ENCODE measurements around the gene KCNG3. TPM values are rescaled to one million over a fixed set of nuclear protein-coding genes. Genes with fewer than 3 reads are reported as not detected.

The KCNG3 gene
- total RNA-seq, 2 experiments from 2014 or later, result 0.29 to 0.48 TPM

GRCh38 chr2:42456126-42456839, 37.5 kb downstream of the KCNG3 start:
- Mint-ChIP-seq H3K4me3 (no peak overlapping the region), H3K9me3 (no peaks in the 10 kb centered on the region), H3K4me1 (no peaks in the 10 kb centered on the region), H3K36me3 (peaks cover 2% of the 10 kb centered on the region), H3K27me3 (peaks cover 3% of the 10 kb centered on the region), H3K27ac (no peak overlapping the region)
- no peak for DNase-seq

GRCh38 chr2:42452545-42452944, 41.2 kb downstream of the KCNG3 start:
- no peak overlapping the region for H3K27ac Mint-ChIP-seq

DNA sequence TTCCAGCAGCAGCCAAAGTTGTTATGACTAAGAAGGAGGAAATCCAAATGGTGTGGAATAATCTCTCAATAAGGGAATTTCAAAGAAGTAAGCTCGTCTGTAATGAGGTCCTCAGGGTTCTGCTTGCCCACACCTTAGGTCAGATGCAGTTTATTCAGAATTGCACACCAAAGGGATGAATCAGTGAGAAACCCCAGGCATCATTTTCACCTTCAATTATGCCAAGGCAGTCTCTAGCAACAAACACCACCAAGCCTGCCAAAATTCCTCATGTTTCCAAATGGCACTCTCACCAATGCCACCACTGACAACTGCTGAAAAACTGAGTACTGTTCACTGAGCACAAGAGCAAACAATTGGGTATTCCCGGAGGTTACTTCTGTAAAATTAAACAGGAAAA, 43.6 kb downstream of the KCNG3 start:
- Mint-ChIP-seq H3K27me3 (peaks cover 3% of the 10 kb centered on the region), H3K36me3 (peaks cover 2% of the 10 kb centered on the region), H3K27ac (no peak overlapping the region), H3K4me3 (no peak overlapping the region), H3K9me3 (no peaks in the 10 kb centered on the region), H3K4me1 (no peaks in the 10 kb centered on the region)
- no peak for DNase-seq

More at GRCh38 chr2:42452545-42452944, 41.2 kb downstream of the KCNG3 start:
- H3K9me3 Mint-ChIP-seq, result no peaks in the 10 kb centered on the region
- H3K27me3 Mint-ChIP-seq, result peaks cover 3% of the 10 kb centered on the region
- H3K36me3 Mint-ChIP-seq, result peaks cover 2% of the 10 kb centered on the region
- no peaks in the 10 kb centered on the region for H3K4me1 Mint-ChIP-seq
- no peak overlapping the region for H3K4me3 Mint-ChIP-seq
- no peak for DNase-seq

GRCh38 chr2:42449163-42450087, 44.4 kb downstream of the KCNG3 start:
- H3K4me1 Mint-ChIP-seq, result no peaks in the 10 kb centered on the region
- peaks cover 3% of the 10 kb centered on the region for H3K27me3 Mint-ChIP-seq
- no peak overlapping the region for H3K27ac Mint-ChIP-seq
- H3K4me3 Mint-ChIP-seq, result no peak overlapping the region
- no peak for DNase-seq
- H3K9me3 Mint-ChIP-seq, result no peaks in the 10 kb centered on the region
- peaks cover 2% of the 10 kb centered on the region for H3K36me3 Mint-ChIP-seq

- Mint-ChIP-seq H3K9me3 (no peaks in the 10 kb centered on the region), H3K36me3 (peaks cover 2% of the 10 kb centered on the region), H3K27me3 (peaks cover 3% of the 10 kb centered on the region), H3K4me1 (no peaks in the 10 kb centered on the region), H3K27ac (no peak overlapping the region), H3K4me3 (no peak overlapping the region)
- DNase-seq, result no peak
Observed at GRCh38 chr2:42448163-42448562, 45.6 kb downstream of the KCNG3 start.

DNA sequence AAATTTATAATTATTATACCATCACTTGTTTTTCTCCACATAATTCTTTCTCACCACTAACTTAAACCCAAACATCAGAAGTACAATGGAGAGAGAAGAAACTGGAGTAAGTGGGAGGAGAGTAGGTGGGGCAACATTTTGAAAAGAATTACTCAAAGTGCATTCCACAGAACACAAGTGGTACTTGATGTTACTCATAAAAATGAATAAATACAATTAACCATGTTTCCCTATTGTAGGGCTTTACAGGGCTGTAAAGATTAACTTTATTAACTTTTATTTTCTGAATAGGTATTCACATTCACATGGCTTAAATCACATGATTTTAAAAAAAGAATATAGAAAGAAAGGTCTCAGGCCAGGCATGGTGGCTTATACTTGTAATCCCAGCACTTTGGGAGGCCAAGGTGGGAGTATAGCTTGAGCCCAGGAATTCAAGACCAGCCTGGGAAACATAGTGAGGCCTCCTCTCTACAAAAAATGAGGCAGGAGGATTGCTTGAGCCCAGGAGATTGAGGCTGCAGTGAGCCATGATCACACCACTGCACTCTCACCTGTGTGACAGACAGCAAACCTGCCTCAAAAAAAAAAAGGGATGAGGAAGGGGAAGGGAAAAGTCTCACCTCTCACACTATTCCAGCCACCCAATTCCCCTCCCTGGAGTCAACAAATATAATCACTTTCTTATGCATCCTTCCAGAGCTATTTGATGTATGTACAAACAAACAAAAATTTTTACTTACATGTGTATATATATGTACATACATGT, 47.1 kb downstream of the KCNG3 start:
- no peaks in the 10 kb centered on the region for H3K9me3 Mint-ChIP-seq
- no peak for DNase-seq
- H3K4me3 Mint-ChIP-seq, result no peak overlapping the region
- no peaks in the 10 kb centered on the region for H3K36me3 Mint-ChIP-seq
- no peak overlapping the region for H3K27ac Mint-ChIP-seq
- no peaks in the 10 kb centered on the region for H3K4me1 Mint-ChIP-seq
- H3K27me3 Mint-ChIP-seq, result peaks cover 2% of the 10 kb centered on the region

- Mint-ChIP-seq H3K9me3 (no peaks in the 10 kb centered on the region), H3K27ac (no peak overlapping the region), H3K27me3 (no peaks in the 10 kb centered on the region), H3K4me3 (no peak overlapping the region), H3K36me3 (no peaks in the 10 kb centered on the region), H3K4me1 (no peaks in the 10 kb centered on the region)
- DNase-seq, result no peak
Observed at GRCh38 chr2:42443718-42444399, 49.9 kb downstream of the KCNG3 start.

DNA sequence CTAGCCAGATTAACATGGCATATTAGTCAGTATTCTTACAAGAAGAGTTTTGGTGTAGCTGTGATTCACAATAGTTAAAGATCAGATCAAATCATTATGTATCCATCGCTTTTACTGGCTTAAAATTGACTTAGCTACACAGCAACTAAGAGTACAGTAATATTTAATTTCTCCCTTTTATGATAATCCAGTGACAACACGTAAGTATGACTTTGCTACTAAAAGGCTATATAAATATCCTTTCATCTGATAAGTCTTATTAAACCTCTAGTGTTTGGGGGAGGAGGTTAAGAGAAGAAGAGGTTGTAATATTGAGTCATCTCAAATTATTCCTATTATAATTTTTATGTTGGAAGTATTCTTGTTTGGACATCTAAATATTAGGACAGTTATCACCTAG, 51.0 kb downstream of the KCNG3 start:
- DNase-seq, result no peak
- H3K36me3 Mint-ChIP-seq, result no peaks in the 10 kb centered on the region
- no peaks in the 10 kb centered on the region for H3K4me1 Mint-ChIP-seq
- no peaks in the 10 kb centered on the region for H3K9me3 Mint-ChIP-seq
- no peaks in the 10 kb centered on the region for H3K27me3 Mint-ChIP-seq
- H3K4me3 Mint-ChIP-seq, result no peak overlapping the region
- no peak overlapping the region for H3K27ac Mint-ChIP-seq

DNA sequence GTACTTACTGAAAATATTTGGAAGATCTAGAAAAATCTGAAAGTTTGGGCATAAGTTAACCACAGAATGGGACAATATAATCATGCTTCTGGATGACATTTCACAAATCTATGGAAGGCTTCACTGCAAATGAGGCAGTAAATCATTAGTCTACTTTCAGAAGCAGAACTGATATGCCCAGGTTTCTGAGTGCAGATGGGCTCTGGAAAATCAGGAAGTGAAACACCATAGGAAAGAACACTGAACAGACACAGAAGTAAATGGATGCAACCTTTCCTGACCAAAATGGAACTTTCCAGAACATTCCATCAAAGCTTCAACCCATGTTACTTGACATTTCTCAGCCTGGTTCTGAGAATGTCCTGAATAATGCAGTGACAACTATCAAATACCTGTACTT, 55.1 kb downstream of the KCNG3 start:
- no peaks in the 10 kb centered on the region for H3K9me3 Mint-ChIP-seq
- no peaks in the 10 kb centered on the region for H3K36me3 Mint-ChIP-seq
- H3K4me1 Mint-ChIP-seq, result no peaks in the 10 kb centered on the region
- no peak for DNase-seq
- H3K27ac Mint-ChIP-seq, result no peak overlapping the region
- no peak overlapping the region for H3K4me3 Mint-ChIP-seq
- peaks cover 4% of the 10 kb centered on the region for H3K27me3 Mint-ChIP-seq

DNA sequence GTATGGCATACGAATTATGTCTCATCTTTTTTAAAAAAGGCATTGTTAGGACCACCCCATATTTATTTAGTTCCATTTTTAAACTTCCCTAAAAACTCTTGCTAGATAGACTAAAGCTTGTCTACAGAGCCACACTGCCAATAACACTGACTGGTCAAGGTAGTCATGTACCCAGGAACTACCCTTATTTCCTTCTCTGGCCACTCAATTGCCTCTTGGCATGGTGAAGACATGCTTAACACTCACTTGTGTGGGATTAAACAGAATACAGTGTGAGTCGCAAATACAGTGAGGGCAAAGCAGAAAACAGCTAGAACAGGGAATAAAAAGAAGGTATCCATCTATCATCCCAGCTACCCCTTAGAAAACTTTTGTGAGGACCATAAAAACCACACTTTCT, 57.4 kb downstream of the KCNG3 start:
- no peak for DNase-seq
- H3K36me3 Mint-ChIP-seq, result no peaks in the 10 kb centered on the region
- no peaks in the 10 kb centered on the region for H3K9me3 Mint-ChIP-seq
- H3K4me3 Mint-ChIP-seq, result no peak overlapping the region
- no peak overlapping the region for H3K27ac Mint-ChIP-seq
- no peaks in the 10 kb centered on the region for H3K4me1 Mint-ChIP-seq
- H3K27me3 Mint-ChIP-seq, result peaks cover 5% of the 10 kb centered on the region

- Mint-ChIP-seq H3K27ac (no peak overlapping the region), H3K9me3 (no peaks in the 10 kb centered on the region), H3K36me3 (no peaks in the 10 kb centered on the region), H3K27me3 (peaks cover 5% of the 10 kb centered on the region), H3K4me1 (no peaks in the 10 kb centered on the region), H3K4me3 (no peak overlapping the region)
- no peak for DNase-seq
Observed at GRCh38 chr2:42435628-42436027, 58.2 kb downstream of the KCNG3 start.

- no peak overlapping the region for H3K27ac Mint-ChIP-seq
- no peak for DNase-seq
- no peaks in the 10 kb centered on the region for H3K4me1 Mint-ChIP-seq
- peaks cover 10% of the 10 kb centered on the region for H3K27me3 Mint-ChIP-seq
- H3K36me3 Mint-ChIP-seq, result no peaks in the 10 kb centered on the region
- no peaks in the 10 kb centered on the region for H3K9me3 Mint-ChIP-seq
- no peak overlapping the region for H3K4me3 Mint-ChIP-seq
Observed at GRCh38 chr2:42430188-42430587, 63.6 kb downstream of the KCNG3 start.

GRCh38 chr2:42429352-42429751, 64.4 kb downstream of the KCNG3 start:
- Mint-ChIP-seq H3K4me1 (no peaks in the 10 kb centered on the region), H3K27me3 (peaks cover 11% of the 10 kb centered on the region), H3K9me3 (no peaks in the 10 kb centered on the region), H3K27ac (no peak overlapping the region), H3K4me3 (no peak overlapping the region), H3K36me3 (no peaks in the 10 kb centered on the region)
- no peak for DNase-seq

- Mint-ChIP-seq H3K36me3 (no peaks in the 10 kb centered on the region), H3K4me1 (peaks cover 9% of the 10 kb centered on the region), H3K4me3 (no peak overlapping the region), H3K27me3 (peaks cover 6% of the 10 kb centered on the region), H3K27ac (no peak overlapping the region), H3K9me3 (no peaks in the 10 kb centered on the region)
- no peak for DNase-seq
Observed at GRCh38 chr2:42425697-42426096, 68.1 kb downstream of the KCNG3 start.

Data from activated naive CD8-positive, alpha-beta T cell treated with anti-CD3 and anti-CD28 coated beads for 36 hours (primary cell).